Measurements from ENCODE around the gene OTOP3.

GRCh38 chr17:74949455-74950115, 13.9 kb downstream of the OTOP3 start:
- TF ChIP-seq GLIS3 (CRISPR knock-in tag; IDR thresholded peaks at IDR 0.05) (no peak), ISL1 (CRISPR knock-in tag; IDR thresholded peaks at IDR 0.05) (no peak), ARNTL (CRISPR knock-in tag; IDR thresholded peaks at IDR 0.05; ENCODE audit: borderline replicate concordance, low read depth) (no peak), ZFP30 (CRISPR knock-in tag; IDR thresholded peaks at IDR 0.05) (no peak), POU6F1 (CRISPR knock-in tag; IDR thresholded peaks at IDR 0.05; ENCODE audit: borderline replicate concordance, low read depth) (no peak), ZNF70 (CRISPR knock-in tag; IDR thresholded peaks at IDR 0.05) (no peak), CSRNP3 (CRISPR knock-in tag; IDR thresholded peaks at IDR 0.05) (no peak), RARB (CRISPR knock-in tag; IDR thresholded peaks at IDR 0.05) (no peak)
